ENCODE measurements around the gene RAD51. TPM values are rescaled to one million over a fixed set of nuclear protein-coding genes. Genes with fewer than 3 reads are reported as not detected.

RAD51 gene
- polyA plus RNA-seq, 1 donor from 2014 or later, result 0.22 TPM

DNA sequence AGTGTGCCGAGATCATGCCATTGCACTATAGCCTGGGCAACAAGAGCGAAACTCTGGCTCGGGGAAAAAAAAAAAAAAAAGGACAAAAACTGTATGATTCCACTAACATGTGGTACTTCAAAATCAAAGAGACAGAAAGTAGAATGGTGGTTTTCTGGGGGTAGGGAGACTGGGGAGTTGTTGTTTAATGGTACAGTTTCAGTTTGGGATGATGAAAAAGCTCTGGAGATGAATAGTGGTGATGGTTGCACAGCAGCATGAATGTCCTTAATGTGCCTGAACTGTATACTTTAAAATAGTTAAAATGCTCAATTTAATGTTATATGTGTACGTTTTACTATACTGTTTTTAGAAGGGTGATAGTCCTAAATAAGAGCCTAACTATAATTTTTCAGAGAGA, 27.4 kb downstream of the RAD51 start:
- H3K4me3 ChIP-seq (ENCODE audit: low read length), result no peak overlapping the region
- H3K79me2 ChIP-seq (replicated peaks; ENCODE audit: insufficient read depth, low read length), result no peaks in the 10 kb centered on the region
- no peak for TF ChIP-seq SMC3 (conservative IDR thresholded peaks at IDR 0.05; ENCODE audit: poor library complexity)
- TF ChIP-seq, protein P1, sequence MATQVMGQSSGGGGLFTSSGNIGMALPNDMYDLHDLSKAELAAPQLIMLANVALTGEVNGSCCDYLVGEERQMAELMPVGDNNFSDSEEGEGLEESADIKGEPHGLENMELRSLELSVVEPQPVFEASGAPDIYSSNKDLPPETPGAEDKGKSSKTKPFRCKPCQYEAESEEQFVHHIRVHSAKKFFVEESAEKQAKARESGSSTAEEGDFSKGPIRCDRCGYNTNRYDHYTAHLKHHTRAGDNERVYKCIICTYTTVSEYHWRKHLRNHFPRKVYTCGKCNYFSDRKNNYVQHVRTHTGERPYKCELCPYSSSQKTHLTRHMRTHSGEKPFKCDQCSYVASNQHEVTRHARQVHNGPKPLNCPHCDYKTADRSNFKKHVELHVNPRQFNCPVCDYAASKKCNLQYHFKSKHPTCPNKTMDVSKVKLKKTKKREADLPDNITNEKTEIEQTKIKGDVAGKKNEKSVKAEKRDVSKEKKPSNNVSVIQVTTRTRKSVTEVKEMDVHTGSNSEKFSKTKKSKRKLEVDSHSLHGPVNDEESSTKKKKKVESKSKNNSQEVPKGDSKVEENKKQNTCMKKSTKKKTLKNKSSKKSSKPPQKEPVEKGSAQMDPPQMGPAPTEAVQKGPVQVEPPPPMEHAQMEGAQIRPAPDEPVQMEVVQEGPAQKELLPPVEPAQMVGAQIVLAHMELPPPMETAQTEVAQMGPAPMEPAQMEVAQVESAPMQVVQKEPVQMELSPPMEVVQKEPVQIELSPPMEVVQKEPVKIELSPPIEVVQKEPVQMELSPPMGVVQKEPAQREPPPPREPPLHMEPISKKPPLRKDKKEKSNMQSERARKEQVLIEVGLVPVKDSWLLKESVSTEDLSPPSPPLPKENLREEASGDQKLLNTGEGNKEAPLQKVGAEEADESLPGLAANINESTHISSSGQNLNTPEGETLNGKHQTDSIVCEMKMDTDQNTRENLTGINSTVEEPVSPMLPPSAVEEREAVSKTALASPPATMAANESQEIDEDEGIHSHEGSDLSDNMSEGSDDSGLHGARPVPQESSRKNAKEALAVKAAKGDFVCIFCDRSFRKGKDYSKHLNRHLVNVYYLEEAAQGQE (IDR thresholded peaks at IDR 0.05; ENCODE audit: borderline replicate concordance), result no peak
- no peak for TF ChIP-seq EZH2 (IDR thresholded peaks at IDR 0.05; ENCODE audit: borderline replicate concordance, insufficient read depth, low read length, poor library complexity, severe bottlenecking)
- TF ChIP-seq POLR2AphosphoS5 (IDR thresholded peaks at IDR 0.05), result no peak
- no peak for TF ChIP-seq MXI1 (conservative IDR thresholded peaks at IDR 0.05; ENCODE audit: poor library complexity, severe bottlenecking)
- no peak for TF ChIP-seq RAD21 (conservative IDR thresholded peaks at IDR 0.05)
- TF ChIP-seq, protein P2, sequence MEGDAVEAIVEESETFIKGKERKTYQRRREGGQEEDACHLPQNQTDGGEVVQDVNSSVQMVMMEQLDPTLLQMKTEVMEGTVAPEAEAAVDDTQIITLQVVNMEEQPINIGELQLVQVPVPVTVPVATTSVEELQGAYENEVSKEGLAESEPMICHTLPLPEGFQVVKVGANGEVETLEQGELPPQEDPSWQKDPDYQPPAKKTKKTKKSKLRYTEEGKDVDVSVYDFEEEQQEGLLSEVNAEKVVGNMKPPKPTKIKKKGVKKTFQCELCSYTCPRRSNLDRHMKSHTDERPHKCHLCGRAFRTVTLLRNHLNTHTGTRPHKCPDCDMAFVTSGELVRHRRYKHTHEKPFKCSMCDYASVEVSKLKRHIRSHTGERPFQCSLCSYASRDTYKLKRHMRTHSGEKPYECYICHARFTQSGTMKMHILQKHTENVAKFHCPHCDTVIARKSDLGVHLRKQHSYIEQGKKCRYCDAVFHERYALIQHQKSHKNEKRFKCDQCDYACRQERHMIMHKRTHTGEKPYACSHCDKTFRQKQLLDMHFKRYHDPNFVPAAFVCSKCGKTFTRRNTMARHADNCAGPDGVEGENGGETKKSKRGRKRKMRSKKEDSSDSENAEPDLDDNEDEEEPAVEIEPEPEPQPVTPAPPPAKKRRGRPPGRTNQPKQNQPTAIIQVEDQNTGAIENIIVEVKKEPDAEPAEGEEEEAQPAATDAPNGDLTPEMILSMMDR (IDR thresholded peaks at IDR 0.05; ENCODE audit: poor library complexity, severe bottlenecking), result no peak
- TF ChIP-seq EP300 (conservative IDR thresholded peaks at IDR 0.05; ENCODE audit: poor library complexity, severe bottlenecking), result no peak
- no peak for TF ChIP-seq TAF1 (IDR thresholded peaks at IDR 0.05; ENCODE audit: low read depth)
- no peaks in the 10 kb centered on the region for H3K27me3 ChIP-seq (ENCODE audit: insufficient read depth, low read depth, low read length)
- H3K4me2 ChIP-seq (ENCODE audit: low read length), result no peak overlapping the region
- no peak overlapping the region for H2AFZ ChIP-seq (ENCODE audit: low read depth, low read length)
- H4K20me1 ChIP-seq (ENCODE audit: insufficient read depth), result no peaks in the 10 kb centered on the region
- H3K27ac ChIP-seq (ENCODE audit: low read length), result no peak overlapping the region
- H3K36me3 ChIP-seq (ENCODE audit: insufficient read depth, low read length), result no peaks in the 10 kb centered on the region
- H3F3A ChIP-seq (ENCODE audit: insufficient read depth, low read length, poor library complexity, severe bottlenecking), result no peaks in the 10 kb centered on the region
- no peak overlapping the region for H3K9ac ChIP-seq (ENCODE audit: low read length)
- H3K9me2 ChIP-seq (ENCODE audit: insufficient read depth, low read length), result no peaks in the 10 kb centered on the region
- no peaks in the 10 kb centered on the region for H3K9me3 ChIP-seq (ENCODE audit: low read length)

DNA sequence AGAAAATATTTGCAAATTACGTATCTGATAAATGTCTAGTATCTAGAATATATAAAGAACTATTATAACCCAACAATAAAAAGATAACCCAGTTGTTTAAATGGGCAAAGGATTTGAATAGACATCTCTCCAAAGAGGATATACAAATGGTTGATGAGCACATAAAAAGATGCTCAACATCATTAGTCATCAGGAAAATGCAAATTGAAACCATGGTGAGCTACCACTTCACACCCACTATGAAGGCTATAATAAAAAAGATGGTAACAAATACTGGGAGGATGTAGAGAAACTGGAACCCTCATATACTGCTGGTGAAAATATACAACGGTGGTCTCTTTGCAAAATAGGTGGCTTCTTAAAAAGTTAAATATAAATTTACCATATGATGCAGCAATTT, 28.0 kb downstream of the RAD51 start:
- Histone ChIP-seq H4K20me1 (ENCODE audit: insufficient read depth) (no peaks in the 10 kb centered on the region), H3K27ac (ENCODE audit: low read length) (no peak overlapping the region), H3K4me3 (ENCODE audit: low read length) (no peak overlapping the region), H3K36me3 (ENCODE audit: insufficient read depth, low read length) (no peaks in the 10 kb centered on the region), H3K9me2 (ENCODE audit: insufficient read depth, low read length) (no peaks in the 10 kb centered on the region), H3K27me3 (ENCODE audit: insufficient read depth, low read depth, low read length) (no peaks in the 10 kb centered on the region), H3F3A (ENCODE audit: insufficient read depth, low read length, poor library complexity, severe bottlenecking) (no peaks in the 10 kb centered on the region), H3K79me2 (replicated peaks; ENCODE audit: insufficient read depth, low read length) (no peaks in the 10 kb centered on the region), H2AFZ (ENCODE audit: low read depth, low read length) (no peak overlapping the region), H3K4me2 (ENCODE audit: low read length) (no peak overlapping the region), H3K9ac (ENCODE audit: low read length) (no peak overlapping the region), H3K9me3 (ENCODE audit: low read length) (no peaks in the 10 kb centered on the region)
- no peak for TF ChIP-seq EP300 (conservative IDR thresholded peaks at IDR 0.05; ENCODE audit: poor library complexity, severe bottlenecking)
- TF ChIP-seq EZH2 (IDR thresholded peaks at IDR 0.05; ENCODE audit: borderline replicate concordance, insufficient read depth, low read length, poor library complexity, severe bottlenecking), result no peak
- TF ChIP-seq TAF1 (IDR thresholded peaks at IDR 0.05; ENCODE audit: low read depth), result no peak
- TF ChIP-seq, protein P2 (IDR thresholded peaks at IDR 0.05; ENCODE audit: poor library complexity, severe bottlenecking), result no peak
- TF ChIP-seq SMC3 (conservative IDR thresholded peaks at IDR 0.05; ENCODE audit: poor library complexity), result no peak
- TF ChIP-seq RAD21 (conservative IDR thresholded peaks at IDR 0.05), result no peak
- TF ChIP-seq, protein P1 (IDR thresholded peaks at IDR 0.05; ENCODE audit: borderline replicate concordance), result no peak
- no peak for TF ChIP-seq MXI1 (conservative IDR thresholded peaks at IDR 0.05; ENCODE audit: poor library complexity, severe bottlenecking)
- no peak for TF ChIP-seq POLR2AphosphoS5 (IDR thresholded peaks at IDR 0.05)

All from neural cell (in vitro differentiated cells).